GM23338 (cell line): Measurements from ENCODE around the gene VPS25. TPM values are rescaled to one million over a fixed set of nuclear protein-coding genes. Genes with fewer than 3 reads are reported as not detected.
A peak's percentile ranks its signal among the peaks of the same experiment; 100 is the strongest.

Experiments
- ATAC-seq: fragments of 200-7000 bp; cut with Tn5 transposase; 3 replicates; pipeline ENCODE4 v1.9.1; 2020
- DNase-seq: peaks from one replicate; pipeline ENCODE4 v3.0.0-alpha.2; 2015; ENCODE audit warnings: low spot score
- H2AFZ ChIP-seq: fragments of 200-600 bp; sonication (generic); 2 replicates; pipeline ENCODE4 v1.8.0; 2016; ENCODE audit warnings: antibody characterized with exemption, mild to moderate bottlenecking, moderate library complexity
- H3F3A ChIP-seq: fragments of 200-600 bp; sonication (generic); replicated peaks from 2 replicates; pipeline ENCODE4 v1.8.0; 2017; ENCODE audit warnings: antibody characterized with exemption, mixed run types, low read depth
- H3K27ac ChIP-seq: fragments of 200-600 bp; sonication (generic); 2 replicates; pipeline ENCODE4 v1.6.1; 2016; ENCODE audit warnings: low read depth
- H3K27me3 ChIP-seq: fragments of 200-600 bp; sonication (generic); 2 replicates; pipeline ENCODE4 v1.8.0; 2016; ENCODE audit warnings: mild to moderate bottlenecking, mixed run types, moderate library complexity; ENCODE audit not compliant: insufficient read depth
- H3K36me3 ChIP-seq: fragments of 200-600 bp; sonication (generic); 2 replicates; pipeline ENCODE4 v1.8.0; 2016; ENCODE audit warnings: mild to moderate bottlenecking; ENCODE audit not compliant: insufficient read depth
- H3K4me1 ChIP-seq: fragments of 200-600 bp; sonication (generic); 2 replicates; pipeline ENCODE4 v1.8.0; 2016; ENCODE audit warnings: mild to moderate bottlenecking, moderate library complexity; ENCODE audit not compliant: insufficient read depth
- H3K4me2 ChIP-seq: fragments of 200-600 bp; sonication (generic); 2 replicates; pipeline ENCODE4 v1.7.1; 2017; ENCODE audit warnings: mixed run types
- H3K4me3 ChIP-seq: fragments of 200-600 bp; sonication (generic); 2 replicates; pipeline ENCODE4 v1.6.1; 2016; ENCODE audit warnings: mixed run types
- H3K79me2 ChIP-seq: fragments of 200-600 bp; sonication (generic); replicated peaks from 2 replicates; pipeline ENCODE4 v1.8.0; 2017; ENCODE audit warnings: mild to moderate bottlenecking; ENCODE audit not compliant: insufficient read depth
- H3K9me2 ChIP-seq: fragments of 200-600 bp; sonication (generic); 2 replicates; pipeline ENCODE4 v1.8.0; 2017; ENCODE audit not compliant: insufficient read depth
- H4K20me1 ChIP-seq: fragments of 200-600 bp; sonication (generic); replicated peaks from 2 replicates; pipeline ENCODE4 v1.8.0; 2017; ENCODE audit warnings: mild to moderate bottlenecking; ENCODE audit not compliant: insufficient read depth
- H3K27ac Mint-ChIP-seq: 2 replicates; pipeline ENCODE4 v1.8.0; 2020; ENCODE audit warnings: inconsistent platforms, mild to moderate bottlenecking, moderate library complexity, mixed read lengths
- H3K27me3 Mint-ChIP-seq: 3 replicates; pipeline ENCODE4 v1.8.0; 2022; ENCODE audit warnings: low read depth, mild to moderate bottlenecking, moderate library complexity, mixed read lengths, inconsistent platforms; ENCODE audit not compliant: insufficient read depth, poor library complexity
- H3K36me3 Mint-ChIP-seq: 3 replicates; pipeline ENCODE4 v1.8.0; 2021; ENCODE audit warnings: low read depth, mild to moderate bottlenecking, inconsistent platforms, moderate library complexity, mixed read lengths
- H3K4me1 Mint-ChIP-seq: 3 replicates; pipeline ENCODE4 v1.8.0; 2020; ENCODE audit warnings: mild to moderate bottlenecking, inconsistent platforms, mixed read lengths
- H3K4me3 Mint-ChIP-seq: 3 replicates; pipeline ENCODE4 v1.8.0; 2021; ENCODE audit warnings: moderate library complexity, mild to moderate bottlenecking, inconsistent platforms, mixed read lengths
- H3K9me3 Mint-ChIP-seq: 3 replicates; pipeline ENCODE4 v1.8.0; 2020; ENCODE audit warnings: moderate library complexity, mild to moderate bottlenecking, inconsistent platforms, mixed read lengths
- CREB1 ChIP-seq: fragments of 250-450 bp; sonication (Bioruptor Pico); IDR thresholded peaks from 2 replicates; pipeline ENCODE4 v1.5.0; 2020; ENCODE audit warnings: low read depth, mild to moderate bottlenecking, moderate library complexity
- CTCF ChIP-seq, 2 experiments: fragments of 200-600 bp in 1 of 2; sonication (generic) in 1 of 2; conservative IDR thresholded peaks; 2 replicates each; pipeline versions ENCODE4 v1.5.1 to v1.6.1; 2016 to 2017; ENCODE audit warnings: antibody characterized with exemption in 2 of 2, low read depth in 2 of 2, mild to moderate bottlenecking in 2 of 2, moderate library complexity in 1 of 2
- NANOG ChIP-seq: IDR thresholded peaks from 2 replicates; pipeline ENCODE4 v1.6.1; 2016; ENCODE audit warnings: antibody characterized with exemption, borderline replicate concordance
- POLR2AphosphoS5 ChIP-seq: IDR thresholded peaks from 2 replicates; pipeline ENCODE4 v1.6.1; 2016; ENCODE audit warnings: antibody characterized with exemption, low read depth
- REST ChIP-seq: IDR thresholded peaks from one replicate; pipeline ENCODE4 v1.6.1; 2018; ENCODE audit warnings: antibody characterized with exemption; ENCODE audit not compliant: unreplicated experiment
- ZNF114 ChIP-seq: fragments of 250-450 bp; sonication (Bioruptor Pico); IDR thresholded peaks from 2 replicates; pipeline ENCODE4 v1.5.0; 2020; ENCODE audit warnings: mild to moderate bottlenecking, moderate library complexity
- ZNF331 ChIP-seq: fragments of 250-450 bp; sonication (Bioruptor Pico); IDR thresholded peaks from 2 replicates; pipeline ENCODE4 v1.5.0; 2020; ENCODE audit warnings: low read depth, mild to moderate bottlenecking, moderate library complexity
- polyA plus RNA-seq: library from polyadenylated mRNA; unstranded; fragments of >200 nt; fragmentation: Nextera tagmentation; extraction: Ambion mirVana; gene quantifications from 2 replicates; pipeline ENCODE4 v1.2.1, GENCODE V29; 2016
- total RNA-seq: library from RNA; depleted of rRNA; stranded (reverse); fragments of >200 nt; shearing (Covaris generic); gene quantifications from 2 replicates; pipeline ENCODE4 v1.2.3, GENCODE V29; 2014
- TF ChIP-seq, protein P1 (sequence below): fragments of 250-450 bp; sonication (Bioruptor Pico); IDR thresholded peaks from 2 replicates; pipeline ENCODE4 v1.5.0; 2020; ENCODE audit warnings: mild to moderate bottlenecking, moderate library complexity

VPS25 gene
- total and polyA plus RNA-seq, 2 experiments from 2014 or later, result 105 to 110 TPM

DNA sequence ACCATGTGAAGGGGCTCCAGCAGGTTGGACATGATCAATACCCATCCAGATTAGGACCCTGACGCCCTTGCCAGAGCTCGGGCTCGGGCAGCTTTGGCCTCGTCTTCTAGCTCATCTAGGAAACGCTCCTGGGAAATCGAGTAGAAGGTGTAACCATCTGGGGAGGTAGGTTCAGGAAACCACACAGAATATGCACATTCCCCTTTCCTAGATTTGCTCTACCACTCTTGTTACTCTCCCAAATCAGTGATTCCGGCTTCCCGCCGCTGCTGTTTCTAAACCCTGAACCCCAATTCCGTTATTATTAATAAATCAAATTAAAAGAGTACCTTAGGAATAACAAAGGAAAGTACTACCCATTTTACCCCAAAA is 24.7 kb downstream of the VPS25 start (continued):
- TF ChIP-seq REST (no peak), POLR2AphosphoS5 (no peak)

DNA sequence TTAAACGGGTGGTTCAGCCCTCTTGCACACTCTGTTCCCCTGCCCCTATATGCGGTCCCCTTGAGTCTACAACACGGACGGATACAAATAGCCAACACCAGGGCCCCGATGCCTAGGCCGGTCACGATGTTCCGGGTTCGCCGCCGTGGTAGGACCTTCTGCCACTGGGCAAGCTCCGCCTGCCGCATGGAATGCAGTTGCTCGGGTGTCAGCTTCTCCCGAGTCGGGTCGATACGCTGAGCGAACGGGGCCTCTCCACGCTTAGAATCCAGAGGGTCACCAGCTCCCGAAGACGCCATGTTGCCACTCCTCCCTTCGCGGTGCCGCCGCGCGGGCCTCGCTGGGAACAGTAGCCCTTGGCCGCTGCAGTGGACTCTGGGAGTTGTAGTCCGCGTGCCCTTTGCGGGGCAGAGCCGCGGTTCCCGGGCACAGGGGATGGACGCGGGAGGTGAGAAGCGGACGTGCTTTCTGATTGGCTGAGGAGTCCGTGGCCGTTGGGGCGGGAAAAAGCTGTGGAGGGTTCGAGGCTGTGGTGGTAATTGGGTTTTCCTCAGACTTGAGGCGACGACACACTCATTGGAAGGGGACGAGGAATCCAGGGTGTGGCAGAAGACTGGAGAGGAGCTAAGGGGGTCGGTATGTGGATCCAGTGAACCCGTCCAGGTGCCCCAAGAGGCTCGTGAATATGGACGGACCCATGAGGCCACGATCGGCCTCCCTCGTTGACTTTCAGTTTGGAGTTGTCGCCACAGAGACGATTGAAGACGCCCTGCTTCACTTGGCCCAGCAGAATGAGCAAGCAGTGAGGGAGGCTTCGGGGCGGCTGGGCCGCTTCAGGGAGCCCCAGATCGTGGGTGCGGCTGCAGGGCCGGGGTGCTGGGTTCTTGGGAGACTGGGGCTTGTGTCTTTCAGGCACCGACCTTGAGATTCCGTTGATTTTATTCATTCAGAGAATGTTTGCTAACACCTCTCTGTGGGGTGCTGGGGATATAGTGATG is 25.4 kb downstream of the VPS25 start, which contains the start of the genes CNTD1 and COA3:
Gene CNTD1 (plus strand): TSS at position 479 of the 998 bp plus-strand sequence. CDS start 207 bp downstream, at position 686.
Gene COA3 (minus strand): TSS at position 322 of the 998 bp plus-strand sequence. CDS start 23 bp downstream, at position 299.
- Mint-ChIP-seq H3K36me3 (peaks cover 11% of the 10 kb centered on the region), H3K4me3 (peak within 1 kb of the TSS; percentile 94), H3K9me3 (peaks cover 14% of the 10 kb centered on the region), H3K27me3 (peaks cover 19% of the 10 kb centered on the region), H3K27ac (peak within 1 kb of the TSS; percentile 88), H3K4me1 (peaks cover 5% of the 10 kb centered on the region; the same call in 1 of the 3 replicates)
- peak within 1 kb of the TSS; percentile 87 for H2AFZ ChIP-seq
- peak within 1 kb of the TSS; percentile 90 for H3K4me3 ChIP-seq
- no peaks in the 10 kb centered on the region for H4K20me1 ChIP-seq
- peaks cover 8% of the 10 kb centered on the region for H3K79me2 ChIP-seq
- ATAC-seq (peak; percentile 100), DNase-seq (peak; percentile 96)
- no peaks in the 10 kb centered on the region for H3K9me2 ChIP-seq
- H3K4me1 ChIP-seq, result peaks cover 6% of the 10 kb centered on the region; the same call in 1 of the 2 replicates
- no peaks in the 10 kb centered on the region for H3F3A ChIP-seq
- peaks cover 18% of the 10 kb centered on the region for H3K27me3 ChIP-seq
- no peaks in the 10 kb centered on the region for H3K36me3 ChIP-seq
- no peak within 1 kb of the TSS for H3K27ac ChIP-seq
- H3K4me2 ChIP-seq, result peak within 1 kb of the TSS; percentile 80
- TF ChIP-seq CTCF (conservative IDR thresholded peaks at IDR 0.05; ENCODE audit: low read depth in 2 of 2) (no peak), CREB1 (CRISPR knock-in tag) (peak; percentile 19; the same call in 1 of the 2 replicates), ZNF331 (CRISPR knock-in tag) (no peak), ZNF114 (no peak), NANOG (no peak)
- TF ChIP-seq, protein P1, sequence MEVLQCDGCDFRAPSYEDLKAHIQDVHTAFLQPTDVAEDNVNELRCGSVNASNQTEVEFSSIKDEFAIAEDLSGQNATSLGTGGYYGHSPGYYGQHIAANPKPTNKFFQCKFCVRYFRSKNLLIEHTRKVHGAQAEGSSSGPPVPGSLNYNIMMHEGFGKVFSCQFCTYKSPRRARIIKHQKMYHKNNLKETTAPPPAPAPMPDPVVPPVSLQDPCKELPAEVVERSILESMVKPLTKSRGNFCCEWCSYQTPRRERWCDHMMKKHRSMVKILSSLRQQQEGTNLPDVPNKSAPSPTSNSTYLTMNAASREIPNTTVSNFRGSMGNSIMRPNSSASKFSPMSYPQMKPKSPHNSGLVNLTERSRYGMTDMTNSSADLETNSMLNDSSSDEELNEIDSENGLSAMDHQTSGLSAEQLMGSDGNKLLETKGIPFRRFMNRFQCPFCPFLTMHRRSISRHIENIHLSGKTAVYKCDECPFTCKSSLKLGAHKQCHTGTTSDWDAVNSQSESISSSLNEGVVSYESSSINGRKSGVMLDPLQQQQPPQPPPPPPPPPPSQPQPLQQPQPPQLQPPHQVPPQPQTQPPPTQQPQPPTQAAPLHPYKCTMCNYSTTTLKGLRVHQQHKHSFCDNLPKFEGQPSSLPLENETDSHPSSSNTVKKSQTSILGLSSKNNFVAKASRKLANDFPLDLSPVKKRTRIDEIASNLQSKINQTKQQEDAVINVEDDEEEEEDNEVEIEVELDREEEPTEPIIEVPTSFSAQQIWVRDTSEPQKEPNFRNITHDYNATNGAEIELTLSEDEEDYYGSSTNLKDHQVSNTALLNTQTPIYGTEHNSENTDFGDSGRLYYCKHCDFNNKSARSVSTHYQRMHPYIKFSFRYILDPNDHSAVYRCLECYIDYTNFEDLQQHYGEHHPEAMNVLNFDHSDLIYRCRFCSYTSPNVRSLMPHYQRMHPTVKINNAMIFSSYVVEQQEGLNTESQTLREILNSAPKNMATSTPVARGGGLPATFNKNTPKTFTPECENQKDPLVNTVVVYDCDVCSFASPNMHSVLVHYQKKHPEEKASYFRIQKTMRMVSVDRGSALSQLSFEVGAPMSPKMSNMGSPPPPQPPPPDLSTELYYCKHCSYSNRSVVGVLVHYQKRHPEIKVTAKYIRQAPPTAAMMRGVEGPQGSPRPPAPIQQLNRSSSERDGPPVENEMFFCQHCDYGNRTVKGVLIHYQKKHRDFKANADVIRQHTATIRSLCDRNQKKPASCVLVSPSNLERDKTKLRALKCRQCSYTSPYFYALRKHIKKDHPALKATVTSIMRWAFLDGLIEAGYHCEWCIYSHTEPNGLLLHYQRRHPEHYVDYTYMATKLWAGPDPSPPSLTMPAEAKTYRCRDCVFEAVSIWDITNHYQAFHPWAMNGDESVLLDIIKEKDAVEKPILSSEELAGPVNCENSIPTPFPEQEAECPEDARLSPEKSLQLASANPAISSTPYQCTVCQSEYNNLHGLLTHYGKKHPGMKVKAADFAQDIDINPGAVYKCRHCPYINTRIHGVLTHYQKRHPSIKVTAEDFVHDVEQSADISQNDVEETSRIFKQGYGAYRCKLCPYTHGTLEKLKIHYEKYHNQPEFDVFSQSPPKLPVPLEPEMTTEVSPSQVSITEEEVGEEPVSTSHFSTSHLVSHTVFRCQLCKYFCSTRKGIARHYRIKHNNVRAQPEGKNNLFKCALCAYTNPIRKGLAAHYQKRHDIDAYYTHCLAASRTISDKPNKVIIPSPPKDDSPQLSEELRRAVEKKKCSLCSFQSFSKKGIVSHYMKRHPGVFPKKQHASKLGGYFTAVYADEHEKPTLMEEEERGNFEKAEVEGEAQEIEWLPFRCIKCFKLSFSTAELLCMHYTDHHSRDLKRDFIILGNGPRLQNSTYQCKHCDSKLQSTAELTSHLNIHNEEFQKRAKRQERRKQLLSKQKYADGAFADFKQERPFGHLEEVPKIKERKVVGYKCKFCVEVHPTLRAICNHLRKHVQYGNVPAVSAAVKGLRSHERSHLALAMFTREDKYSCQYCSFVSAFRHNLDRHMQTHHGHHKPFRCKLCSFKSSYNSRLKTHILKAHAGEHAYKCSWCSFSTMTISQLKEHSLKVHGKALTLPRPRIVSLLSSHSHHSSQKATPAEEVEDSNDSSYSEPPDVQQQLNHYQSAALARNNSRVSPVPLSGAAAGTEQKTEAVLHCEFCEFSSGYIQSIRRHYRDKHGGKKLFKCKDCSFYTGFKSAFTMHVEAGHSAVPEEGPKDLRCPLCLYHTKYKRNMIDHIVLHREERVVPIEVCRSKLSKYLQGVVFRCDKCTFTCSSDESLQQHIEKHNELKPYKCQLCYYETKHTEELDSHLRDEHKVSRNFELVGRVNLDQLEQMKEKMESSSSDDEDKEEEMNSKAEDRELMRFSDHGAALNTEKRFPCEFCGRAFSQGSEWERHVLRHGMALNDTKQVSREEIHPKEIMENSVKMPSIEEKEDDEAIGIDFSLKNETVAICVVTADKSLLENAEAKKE (CRISPR knock-in tag), result no peak
